ENCODE measurements around the gene HSD17B4.

DNA sequence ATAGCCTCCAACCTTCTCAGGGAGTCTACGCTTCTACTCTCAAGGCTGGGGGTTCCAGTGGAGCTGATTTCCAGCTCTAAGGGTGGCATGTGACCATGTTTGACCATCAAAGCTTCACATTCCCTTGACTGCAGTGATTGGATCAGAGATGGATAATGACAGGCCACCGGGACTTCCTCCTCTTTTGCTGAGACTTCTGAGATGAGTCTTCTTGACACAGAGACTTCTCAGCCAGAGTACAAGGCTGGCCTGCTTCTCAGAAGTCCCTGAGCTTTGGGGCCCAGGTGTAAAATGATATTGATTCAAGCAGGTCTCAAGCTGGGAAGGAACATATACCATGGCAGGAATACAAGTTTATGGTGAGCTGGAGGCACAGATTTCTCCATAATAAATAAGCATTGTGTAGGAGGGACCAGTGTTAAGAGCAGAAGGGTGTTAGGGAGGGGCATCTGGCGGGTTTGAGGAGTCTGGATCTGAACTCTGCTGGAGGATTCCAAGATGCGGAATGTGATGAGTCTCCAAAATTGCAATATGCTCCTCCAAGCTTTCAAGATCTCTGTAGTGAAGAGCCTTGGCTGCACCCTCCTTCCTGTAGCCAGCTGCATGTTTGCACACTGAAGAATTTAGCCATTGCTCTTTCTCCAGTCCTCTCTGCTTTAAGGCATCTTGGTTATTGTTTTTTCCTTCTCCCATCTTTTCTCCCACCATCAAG is 41.7 kb upstream of the HSD17B4 start:
- TF ChIP-seq, protein P1, sequence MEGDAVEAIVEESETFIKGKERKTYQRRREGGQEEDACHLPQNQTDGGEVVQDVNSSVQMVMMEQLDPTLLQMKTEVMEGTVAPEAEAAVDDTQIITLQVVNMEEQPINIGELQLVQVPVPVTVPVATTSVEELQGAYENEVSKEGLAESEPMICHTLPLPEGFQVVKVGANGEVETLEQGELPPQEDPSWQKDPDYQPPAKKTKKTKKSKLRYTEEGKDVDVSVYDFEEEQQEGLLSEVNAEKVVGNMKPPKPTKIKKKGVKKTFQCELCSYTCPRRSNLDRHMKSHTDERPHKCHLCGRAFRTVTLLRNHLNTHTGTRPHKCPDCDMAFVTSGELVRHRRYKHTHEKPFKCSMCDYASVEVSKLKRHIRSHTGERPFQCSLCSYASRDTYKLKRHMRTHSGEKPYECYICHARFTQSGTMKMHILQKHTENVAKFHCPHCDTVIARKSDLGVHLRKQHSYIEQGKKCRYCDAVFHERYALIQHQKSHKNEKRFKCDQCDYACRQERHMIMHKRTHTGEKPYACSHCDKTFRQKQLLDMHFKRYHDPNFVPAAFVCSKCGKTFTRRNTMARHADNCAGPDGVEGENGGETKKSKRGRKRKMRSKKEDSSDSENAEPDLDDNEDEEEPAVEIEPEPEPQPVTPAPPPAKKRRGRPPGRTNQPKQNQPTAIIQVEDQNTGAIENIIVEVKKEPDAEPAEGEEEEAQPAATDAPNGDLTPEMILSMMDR (conservative IDR thresholded peaks at IDR 0.05 in 1 of 2, IDR thresholded peaks at IDR 0.05 in 1 of 2; ENCODE audit: low read depth in 1 of 2, low read length in 2 of 2): no peak
- no peak for TF ChIP-seq EZH2 (IDR thresholded peaks at IDR 0.05; ENCODE audit: low read length, missing control alignments)

All from fibroblast of lung (primary cell).